NCI-H748 treated with DMSO at 0.1 percent for 48 hours (cell line): Measurements from ENCODE around the gene CHST2.

Source experiments
- DNase-seq: peaks from one replicate; lab custom pipeline; 2025; lab: John Stamatoyannopoulos, UW

CHST2 gene

DNA sequence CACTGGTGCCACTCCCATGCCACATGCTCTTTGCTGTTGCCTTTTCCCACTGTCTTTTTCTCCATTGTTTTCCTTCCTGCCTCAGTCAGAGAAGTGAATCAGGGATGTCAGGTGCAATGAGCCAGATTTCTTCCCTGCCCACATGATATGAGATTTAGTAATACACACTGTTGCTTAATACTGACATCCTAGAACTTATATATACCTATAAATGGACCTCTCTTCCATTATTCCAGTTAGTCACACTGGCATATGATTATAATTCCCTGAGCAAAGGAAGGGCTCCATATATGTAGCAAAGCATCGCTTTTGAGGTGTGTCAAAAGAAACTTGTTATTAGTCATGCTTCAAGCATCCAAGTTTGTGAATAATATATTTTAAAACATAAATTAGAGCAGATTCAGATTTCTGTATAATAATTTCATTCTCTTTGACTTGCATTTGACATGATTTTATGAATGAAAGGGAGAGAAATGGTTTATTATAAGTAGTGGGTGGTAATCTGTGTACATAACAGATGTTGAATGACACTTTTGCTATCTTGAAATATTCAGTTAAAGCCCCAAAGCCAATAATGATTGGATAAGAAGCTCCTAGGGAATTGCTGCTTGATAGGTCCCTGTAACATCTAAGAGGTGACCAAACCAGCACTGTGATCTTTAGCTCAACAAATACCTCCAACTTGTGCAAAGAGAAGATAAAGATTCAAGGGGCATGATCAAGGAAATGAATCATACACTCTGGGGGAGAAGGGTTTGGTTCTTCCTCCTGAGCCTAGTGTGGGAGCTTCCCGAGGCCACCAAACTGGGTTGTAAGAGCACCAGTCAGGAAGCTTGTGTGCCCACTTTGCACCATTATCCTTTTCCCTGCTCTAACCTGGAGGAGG is 48.6 kb downstream of the CHST2 start:
- DNase-seq = no peak

DNA sequence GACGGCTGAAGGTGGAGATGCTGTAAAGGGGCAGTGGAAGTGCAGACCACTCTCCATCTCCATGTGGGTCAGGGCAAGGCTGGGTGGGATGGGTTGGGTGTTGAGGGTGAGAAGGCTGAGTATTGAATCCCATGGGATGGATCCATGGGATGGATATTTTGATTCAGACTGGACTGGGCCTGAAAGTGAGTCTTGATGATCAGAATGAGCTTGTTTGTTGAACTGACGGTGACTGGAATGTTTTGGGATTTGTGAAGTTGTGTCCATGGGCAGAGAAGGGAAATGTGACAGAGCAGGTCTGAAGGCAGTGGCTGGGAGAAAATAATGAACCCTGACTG is 49.3 kb downstream of the CHST2 start:
- no peak for DNase-seq

DNA sequence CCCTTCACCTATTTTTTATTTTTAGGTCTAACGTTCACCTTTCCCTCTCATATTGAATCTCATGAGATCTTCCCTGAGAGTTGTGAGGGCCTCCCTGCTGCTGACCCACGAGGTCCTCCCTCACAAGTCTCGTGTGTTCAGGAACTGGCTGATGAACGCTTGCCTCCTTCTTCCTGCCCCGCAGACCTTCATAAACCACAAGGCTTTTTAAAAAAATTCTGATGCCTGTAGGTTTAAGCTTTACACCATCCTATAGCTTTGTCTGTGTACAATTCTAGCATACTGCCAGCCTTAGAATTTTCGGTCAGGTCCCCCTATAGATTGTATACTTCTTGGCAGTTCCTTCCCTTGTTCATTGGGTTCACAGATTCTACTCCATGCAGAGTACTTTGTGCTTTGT is 50.5 kb downstream of the CHST2 start:
- no peak for DNase-seq

DNA sequence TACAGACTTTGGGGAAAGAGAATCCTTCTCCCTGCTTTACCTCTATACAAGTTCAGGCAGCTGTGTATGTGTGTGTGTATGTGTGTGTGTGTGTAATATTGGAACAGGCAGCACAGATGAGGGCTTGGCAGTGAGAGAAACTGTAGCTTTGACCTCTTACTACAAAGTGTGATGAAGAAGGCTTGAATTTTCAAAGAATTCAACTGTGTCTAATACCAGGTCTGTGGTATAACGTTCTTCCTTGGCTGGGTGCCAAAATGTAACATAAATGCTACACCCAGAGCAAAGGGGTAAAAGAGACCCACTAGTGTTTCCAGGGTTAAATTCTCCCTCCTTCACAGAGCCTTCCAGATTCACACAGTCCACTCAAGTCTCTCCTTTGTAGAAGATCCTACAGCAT is 51.1 kb downstream of the CHST2 start:
- DNase-seq = no peak

DNA sequence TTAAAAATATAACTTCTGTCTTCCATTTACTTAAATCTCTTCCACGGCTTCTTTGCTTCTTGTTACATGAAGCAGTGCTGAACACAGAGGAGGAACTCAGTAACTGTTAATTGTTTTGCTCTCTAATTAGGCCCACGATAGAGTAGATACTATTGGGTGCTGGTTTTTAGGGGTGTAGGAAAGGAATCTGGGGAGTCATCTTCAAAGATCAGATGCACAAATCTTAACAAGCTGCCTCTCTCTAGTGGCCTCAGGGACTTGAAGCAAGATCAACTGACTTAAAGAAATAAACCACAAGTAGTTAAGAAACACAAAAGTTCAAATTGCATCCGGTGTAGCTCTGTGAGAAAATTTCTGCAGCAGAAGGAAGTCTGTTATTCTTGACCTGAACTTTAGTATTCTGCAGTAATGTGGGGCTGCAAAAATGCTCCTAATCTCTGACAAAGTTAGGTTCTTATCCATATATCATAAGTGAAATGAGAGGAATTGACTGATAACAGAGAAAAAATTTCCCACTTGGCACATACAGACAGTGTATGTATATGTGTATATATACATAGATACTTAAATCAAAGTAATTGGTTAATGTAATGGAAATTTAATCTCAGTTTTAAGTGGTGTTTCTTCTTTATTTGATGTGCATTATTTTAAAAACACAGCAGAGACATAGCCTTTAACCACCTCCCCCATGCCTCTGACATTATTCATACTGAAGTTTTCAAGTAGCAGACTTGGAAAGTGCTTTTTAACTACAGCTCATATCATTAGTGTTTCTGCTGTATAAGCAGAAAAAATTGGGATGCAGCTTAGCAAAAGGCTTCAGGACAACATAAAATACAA is 51.8 kb downstream of the CHST2 start:
- DNase-seq = no peak

DNA sequence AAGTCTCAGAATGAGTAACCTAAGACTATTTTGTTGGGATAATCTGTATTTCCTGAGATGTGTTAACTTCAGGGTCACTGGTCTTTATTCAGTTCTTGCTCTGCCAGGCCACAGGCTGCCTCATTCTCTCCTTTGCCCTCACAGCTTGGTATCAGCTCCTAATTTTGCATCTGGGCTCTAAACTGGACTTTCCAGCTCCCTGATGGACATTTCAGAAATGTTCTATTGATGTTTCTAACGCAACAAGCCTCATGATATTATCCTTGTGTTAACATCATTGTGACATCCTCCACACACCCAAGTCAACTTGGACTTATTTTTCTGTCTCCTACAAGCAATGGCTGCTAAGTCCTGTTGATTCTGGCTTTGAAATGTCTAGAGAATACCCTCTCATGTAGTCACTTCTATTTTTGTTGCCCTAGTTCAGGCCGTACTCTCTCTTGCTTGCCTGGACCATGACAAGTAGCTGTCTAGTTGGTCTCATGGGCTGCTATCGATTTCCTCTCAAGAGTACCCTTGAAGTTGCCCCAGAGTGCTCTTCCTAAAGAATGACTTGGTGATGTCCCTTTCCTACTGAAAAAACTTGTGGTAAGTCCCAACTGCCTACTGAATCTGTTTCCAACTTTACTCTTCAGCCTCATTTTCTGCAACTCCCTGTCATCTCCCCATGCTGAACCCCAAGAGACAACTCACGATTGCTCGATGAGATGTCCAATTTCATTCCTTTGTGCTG is 52.7 kb downstream of the CHST2 start:
- DNase-seq = no peak

DNA sequence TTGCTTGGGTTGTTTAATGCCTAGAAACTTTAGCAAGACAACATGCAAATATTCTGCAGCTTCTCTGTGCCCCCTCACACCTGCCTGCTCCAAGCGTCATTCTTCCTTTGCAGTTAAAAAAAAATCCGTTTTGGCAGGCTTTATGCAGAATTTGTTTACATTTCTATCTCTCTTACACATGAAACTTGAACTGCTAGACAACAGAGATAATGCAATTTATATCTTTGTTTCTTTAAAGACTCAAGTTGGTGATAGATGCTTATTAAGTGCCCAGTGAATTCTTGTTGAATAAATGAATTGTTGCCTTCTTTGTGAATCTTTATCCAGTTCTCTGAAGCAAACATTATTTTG is 53.2 kb downstream of the CHST2 start:
- DNase-seq = no peak

DNA sequence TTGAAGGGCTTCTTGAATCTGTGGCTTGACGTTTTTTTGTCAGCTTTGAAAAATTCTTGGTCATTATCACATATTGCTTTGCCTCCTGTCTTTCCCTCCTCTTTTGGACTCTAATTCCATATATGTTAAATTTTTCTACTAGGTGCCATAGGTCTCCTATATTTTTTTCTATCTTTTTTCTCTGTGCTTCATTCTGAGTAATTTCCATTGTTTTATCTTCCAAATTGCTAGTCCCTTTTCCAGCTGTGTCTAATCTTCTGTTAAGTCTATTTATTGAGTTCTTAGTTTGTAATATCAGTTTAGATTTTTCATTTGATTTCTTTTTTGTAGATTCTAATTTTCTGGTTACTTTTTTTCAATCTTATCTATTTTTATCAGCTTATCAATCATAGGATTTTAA is 53.7 kb downstream of the CHST2 start:
- no peak for DNase-seq
